Left lung (tissue), 10 donors: ENCODE data around the gene HGS. TPM values are rescaled to one million over a fixed set of nuclear protein-coding genes. Genes with fewer than 3 reads are reported as not detected.

ENCODE experiments used
- ATAC-seq: fragments of 200-7000 bp; cut with Tn5 transposase; one replicate; pipeline ENCODE4 v1.9.1; 2020; ENCODE audit warnings: moderate library complexity
- DNase-seq, 4 donors: peaks; one replicate each; pipeline ENCODE4 v3.0.0-alpha.2; 2013 to 2020
- H3K27ac ChIP-seq, 2 donors: fragments of 200-600 bp; sonication (generic) in 1 of 2; one replicate each; pipeline versions ENCODE4 v1.5.0 to v1.8.0; 2020 to 2021
- H3K27me3 ChIP-seq, 2 donors: fragments of 200-600 bp; sonication (generic) in 1 of 2; one replicate each; pipeline versions ENCODE4 v1.5.0 to v1.8.0; 2020 to 2021
- H3K36me3 ChIP-seq, 2 donors: fragments of 200-600 bp; sonication (generic) in 1 of 2; one replicate each; pipeline versions ENCODE4 v1.5.0 to v1.8.0; 2020 to 2021
- H3K4me1 ChIP-seq, 2 donors: fragments of 200-600 bp; one replicate each; pipeline ENCODE4 v1.8.0; 2021
- H3K4me3 ChIP-seq, 2 donors: fragments of 200-600 bp; sonication (generic) in 1 of 2; one replicate each; pipeline versions ENCODE4 v1.5.0 to v1.8.0; 2020 to 2021; ENCODE audit warnings: mild to moderate bottlenecking in 1 of 2
- H3K9me3 ChIP-seq, 2 donors: fragments of 200-600 bp; sonication (generic) in 1 of 2; one replicate each; pipeline versions ENCODE4 v1.5.0 to v1.8.0; 2020 to 2021
- CTCF ChIP-seq, 2 donors: fragments of 200-600 bp; sonication (generic) in 1 of 2; IDR thresholded peaks; one replicate each; pipeline versions ENCODE4 v1.5.0 to v1.8.0; 2021; ENCODE audit warnings: antibody characterized with exemption in 2 of 2
- intact Hi-C, 2 donors: fragments of 100-400 bp; cut with DNase I; formaldehyde crosslinking; loops; one replicate each; pipeline versions ENCODE4 v1.11.2 to v1.14.2; 2022
- polyA plus RNA-seq, 6 donors: library from polyadenylated mRNA; unstranded; fragments of 120-200 nt; gene quantifications; one replicate each; pipeline ENCODE4 v1.2.1, GENCODE V29; 2013; ENCODE audit not compliant: insufficient read length in 6 of 6
- total RNA-seq, 2 donors: library from RNA; stranded (reverse); fragmentation: NEBNext Ultra II Directional; extraction: Animal tissue kit (Norgen Biotek cat#: 25700); gene quantifications; one replicate each; pipeline ENCODE4 v1.2.1, GENCODE V29; 2021
- donor health status: DM: no; HTN: yes; CAD: no.
- donor health status: DM: no; HTN: no; CAD: no.

HGS gene
- total and polyA plus RNA-seq, 8 donors: 72.9 to 123 (median 88.2) TPM

- peak within 1 kb of the TSS; percentile 86 to 91 for H3K27ac ChIP-seq
- no peaks in the 10 kb centered on the region for H3K9me3 ChIP-seq
- peaks cover 19 to 50% of the 10 kb centered on the region in 2 donors for H3K4me1 ChIP-seq
- intact Hi-C loops: no loop called here
- TF ChIP-seq CTCF (IDR thresholded peaks at IDR 0.05): no peak
- peak; percentile 87 to 97 (median 90) for DNase-seq
- no peaks in the 10 kb centered on the region for H3K27me3 ChIP-seq
- peak; percentile 91 for ATAC-seq
- H3K4me3 ChIP-seq: peak within 1 kb of the TSS; percentile 94 to 98
- peaks cover 0 to 3% of the 10 kb centered on the region in 2 donors for H3K36me3 ChIP-seq
Observed at GRCh38 chr17:81636505-81637288, 47.1 kb upstream of the HGS start, which contains the start of the genes NPLOC4 and TSPAN10. NPLOC4 (minus strand) TSS chr17:81637112; CDS start chr17:81636930, 182 bp downstream. TSPAN10 (plus strand) TSS chr17:81637196; CDS start chr17:81642413, 5,217 bp downstream.

- DNase-seq (no peak), ATAC-seq (no peak)
- H3K4me3 ChIP-seq: no peak overlapping the region
- intact Hi-C loops: no loop called here
- no peaks in the 10 kb centered on the region for H3K27me3 ChIP-seq
- TF ChIP-seq CTCF (IDR thresholded peaks at IDR 0.05): no peak
- no peaks in the 10 kb centered on the region for H3K9me3 ChIP-seq
- peaks cover 19 to 31% of the 10 kb centered on the region in 2 donors for H3K4me1 ChIP-seq
- H3K27ac ChIP-seq: no peak overlapping the region
- no peaks in the 10 kb centered on the region for H3K36me3 ChIP-seq
Observed at GRCh38 chr17:81638683-81639082, 45.1 kb upstream of the HGS start.

- no peaks in the 10 kb centered on the region for H3K9me3 ChIP-seq
- no peak overlapping the region for H3K4me3 ChIP-seq
- H3K27me3 ChIP-seq: no peaks in the 10 kb centered on the region
- H3K36me3 ChIP-seq: no peaks in the 10 kb centered on the region
- H3K4me1 ChIP-seq: peaks cover 17 to 18% of the 10 kb centered on the region in 2 donors
- intact Hi-C loops: no loop called here
- peak in 1 of 4 donors; percentile 34 for DNase-seq
- no peak for ATAC-seq
- no peak overlapping the region for H3K27ac ChIP-seq
- TF ChIP-seq CTCF (IDR thresholded peaks at IDR 0.05): no peak
Observed at GRCh38 chr17:81640011-81640410, 43.8 kb upstream of the HGS start.

GRCh38 chr17:81641825-81642489 lies 41.9 kb upstream of the HGS start:
- ATAC-seq (no peak), DNase-seq (peak in 1 of 4 donors; percentile 55)
- no peak for TF ChIP-seq CTCF (IDR thresholded peaks at IDR 0.05)
- no peak overlapping the region for H3K27ac ChIP-seq
- intact Hi-C loops: no loop called here
- H3K4me3 ChIP-seq: no peak overlapping the region
- H3K36me3 ChIP-seq: no peaks in the 10 kb centered on the region
- H3K9me3 ChIP-seq: no peaks in the 10 kb centered on the region
- peaks cover 3 to 5% of the 10 kb centered on the region in 2 donors for H3K27me3 ChIP-seq
- peaks cover 5% of the 10 kb centered on the region in 2 donors for H3K4me1 ChIP-seq

GRCh38 chr17:81644496-81644895 lies 39.3 kb upstream of the HGS start:
- no peak for ATAC-seq
- Histone ChIP-seq H3K36me3 (no peaks in the 10 kb centered on the region), H3K27me3 (peaks cover 29 to 30% of the 10 kb centered on the region in 2 donors), H3K27ac (no peak overlapping the region), H3K4me1 (no peaks in the 10 kb centered on the region), H3K9me3 (no peaks in the 10 kb centered on the region), H3K4me3 (no peak overlapping the region)
- no peak for TF ChIP-seq CTCF (IDR thresholded peaks at IDR 0.05)
- intact Hi-C loops: no loop called here
- DNase-seq: peak in 1 of 4 donors; percentile 31
